ENCODE results near the gene SYN1.

- TF ChIP-seq CTCF (IDR thresholded peaks at IDR 0.05 in 8 of 11, conservative IDR thresholded peaks at IDR 0.05 in 3 of 11), result no peak
- TF ChIP-seq POLR2AphosphoS5 (IDR thresholded peaks at IDR 0.05), result no peak
- no peak for TF ChIP-seq POLR2A (IDR thresholded peaks at IDR 0.05)
Observed at GRCh38 chrX:47585273-47585672, 34.4 kb downstream of the SYN1 start.
